Measurements from ENCODE around the gene PRELID2.
A peak's percentile ranks its signal among the peaks of the same experiment; 100 is the strongest.
"Not testable (repeated sequence)": the region's sequence is repeated elsewhere in the genome, so short reads cannot be mapped to it uniquely, and the experiment has no call there.

The PRELID2 gene

DNA sequence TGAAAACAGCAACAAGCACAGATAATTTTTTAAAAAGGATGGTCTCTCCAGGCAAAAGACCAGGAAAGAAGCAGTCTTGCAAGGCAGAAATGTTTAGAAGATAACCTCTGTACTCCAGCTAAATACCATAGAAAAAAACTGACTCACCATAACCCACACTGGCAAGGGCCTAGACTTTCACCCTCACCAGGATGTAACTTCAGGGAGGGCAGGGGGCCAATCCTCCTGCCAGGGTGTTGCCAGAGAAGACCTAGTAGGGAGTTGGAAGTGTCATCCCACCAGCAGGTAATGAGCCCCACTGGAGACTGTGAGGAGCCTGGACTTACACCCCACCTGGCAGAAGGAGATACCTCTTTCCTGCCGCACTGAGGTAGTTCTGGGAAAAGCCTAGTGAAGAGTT, 97.6 kb downstream of the PRELID2 start:
- no peak for DNase-seq

DNA sequence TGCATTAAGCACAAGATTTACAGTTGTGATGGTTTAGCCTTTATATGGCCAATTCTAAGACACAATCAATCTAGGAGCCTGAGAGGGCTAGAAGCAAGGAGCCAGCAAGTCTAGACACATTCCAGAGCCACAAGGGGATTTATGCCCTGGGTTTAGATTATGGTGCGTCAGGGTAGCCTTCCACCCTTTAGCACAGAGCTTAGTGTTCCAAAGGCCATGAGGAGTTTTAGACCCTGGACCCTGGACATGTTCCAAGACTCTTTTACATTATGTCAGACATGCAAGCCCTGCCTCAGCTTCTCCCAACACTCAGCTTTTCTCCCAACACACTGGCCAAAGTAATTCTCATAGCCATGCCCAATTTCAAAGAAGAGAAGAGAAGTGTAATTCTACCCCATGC, 105.2 kb downstream of the PRELID2 start:
- DNase-seq = not testable (repeated sequence)

- no peak for DNase-seq
Measured at GRCh38 chr5:145723516-145723915, 111.6 kb downstream of the PRELID2 start.

DNA sequence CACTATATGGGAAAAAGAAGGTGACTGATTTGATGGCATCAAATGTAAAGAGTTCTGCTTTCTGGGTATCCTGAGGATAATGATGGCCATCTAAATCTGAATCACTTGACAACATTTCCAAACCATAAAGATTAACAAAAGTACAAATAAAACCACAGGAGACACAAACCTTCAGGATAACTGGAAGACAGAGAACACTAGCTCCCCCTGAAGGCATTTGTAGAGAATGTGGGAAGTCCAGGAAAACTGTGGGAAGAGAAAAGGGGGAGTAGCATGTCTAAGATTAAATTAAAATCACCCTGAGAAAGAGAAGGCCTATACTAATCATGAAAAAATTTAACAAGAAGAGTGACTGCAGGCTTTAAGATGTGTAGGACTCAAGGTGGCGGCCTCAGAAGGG, 116.2 kb downstream of the PRELID2 start:
- DNase-seq = peak; percentile 45

DNA sequence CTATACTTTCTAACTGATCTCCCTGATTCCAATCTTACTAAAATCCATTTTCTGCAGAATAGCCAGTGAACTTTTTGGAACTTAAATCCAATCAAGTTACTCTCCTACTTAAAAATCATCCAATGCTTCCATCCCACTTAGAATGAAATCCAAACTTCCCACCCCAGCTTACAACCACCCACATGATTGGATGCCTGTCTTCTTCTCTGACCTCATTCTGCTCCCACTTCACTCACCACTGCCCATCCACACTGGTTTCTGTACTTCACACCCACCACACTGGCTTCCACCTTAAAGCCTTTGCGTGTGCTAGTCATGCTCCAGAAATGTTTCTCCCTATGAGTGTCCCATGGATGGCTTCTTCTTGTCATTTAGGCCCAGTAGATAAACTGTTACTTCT, 119.7 kb downstream of the PRELID2 start:
- DNase-seq = no peak

DNA sequence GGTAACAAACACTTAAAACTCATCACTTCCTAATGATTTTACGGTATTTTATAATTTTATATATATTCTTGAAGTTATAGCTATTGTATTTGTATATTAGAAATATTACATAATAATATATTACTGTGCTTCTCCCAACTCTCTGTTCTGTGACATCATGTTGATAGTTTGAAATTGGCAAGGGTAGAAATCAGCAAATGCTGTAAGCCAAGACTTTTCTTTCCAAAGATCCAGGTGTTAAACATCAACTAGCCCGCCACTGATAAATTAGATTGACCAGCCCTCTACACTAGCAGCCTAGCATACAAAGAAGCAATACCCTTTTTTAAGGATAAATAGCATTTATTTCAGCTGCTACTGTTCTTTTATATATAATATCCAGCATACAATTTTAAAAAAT, 122.9 kb downstream of the PRELID2 start:
- no peak for DNase-seq

- DNase-seq = no peak
Measured at GRCh38 chr5:145711417-145711816, 123.7 kb downstream of the PRELID2 start.
